ENCODE measurements around the gene THSD1.

Gene THSD1

GRCh38 chr13:52356327-52356726 is 49.6 kb downstream of the THSD1 start:
- Histone ChIP-seq H3K4me1 (ENCODE audit: control insufficient read depth, insufficient read depth, low read depth, low read length) (peaks cover 2% of the 10 kb centered on the region), H2AFZ (ENCODE audit: low read depth, low read length) (no peak overlapping the region), H4K91ac (ENCODE audit: low read length) (no peak overlapping the region), H2AK5ac (ENCODE audit: low read length, severe bottlenecking) (peak overlapping the region; percentile 89), H4K8ac (ENCODE audit: low read length) (no peak overlapping the region), H3K14ac (ENCODE audit: low read length in 2 of 2) (no peak overlapping the region), H3K27me3 (ENCODE audit: control insufficient read depth in 1 of 2, insufficient read depth in 1 of 2, low read length in 2 of 2) (no peaks in the 10 kb centered on the region), H3K23ac (ENCODE audit: low read length in 2 of 2) (no peak overlapping the region), H2BK120ac (ENCODE audit: low read depth, low read length) (no peak overlapping the region), H3K4me3 (ENCODE audit: insufficient read depth in 1 of 2, low read depth in 1 of 2, low read length in 2 of 2) (no peak overlapping the region), H3K9ac (ENCODE audit: low read length) (no peak overlapping the region), H2BK12ac (ENCODE audit: low read length in 2 of 2) (no peak overlapping the region), H2BK5ac (ENCODE audit: low read depth, low read length, poor library complexity, severe bottlenecking) (no peak overlapping the region), H3K4me2 (ENCODE audit: low read length, poor library complexity, severe bottlenecking) (peak overlapping the region; percentile 33), H3K18ac (ENCODE audit: low read depth in 1 of 2, low read length in 2 of 2) (no peak overlapping the region), H3K27ac (ENCODE audit: low read length, poor library complexity, severe bottlenecking) (no peak overlapping the region), H3K36me3 (ENCODE audit: control insufficient read depth in 1 of 2, insufficient read depth in 2 of 2, low read depth in 1 of 2, low read length in 2 of 2) (no peaks in the 10 kb centered on the region), H3K79me1 (replicated peaks; ENCODE audit: low read length, poor library complexity, severe bottlenecking) (no peaks in the 10 kb centered on the region), H2BK15ac (ENCODE audit: low read depth, poor library complexity, severe bottlenecking) (no peak overlapping the region), H3K4ac (ENCODE audit: low read depth in 1 of 2, low read length in 2 of 2) (no peak overlapping the region), H3K9me3 (ENCODE audit: control insufficient read depth, low read length) (no peaks in the 10 kb centered on the region)
- WGBS = no CpG with 5 or more reads among the region's 2 CpGs
- no peak for DNase-seq

- no peak overlapping the region for H3K23ac ChIP-seq (ENCODE audit: low read length in 2 of 2)
Measured at GRCh38 chr13:52353193-52353592, 52.8 kb downstream of the THSD1 start.

GRCh38 chr13:52348983-52349780 is 56.8 kb downstream of the THSD1 start:
- Histone ChIP-seq H2AK5ac (ENCODE audit: low read length, severe bottlenecking) (peak overlapping the region; percentile 71), H3K79me1 (replicated peaks; ENCODE audit: low read length, poor library complexity, severe bottlenecking) (no peaks in the 10 kb centered on the region), H3K23ac (ENCODE audit: low read length in 2 of 2) (no peak overlapping the region), H2BK120ac (ENCODE audit: low read depth, low read length) (no peak overlapping the region), H3K9me3 (ENCODE audit: control insufficient read depth, low read length) (no peaks in the 10 kb centered on the region), H3K4me2 (ENCODE audit: low read length, poor library complexity, severe bottlenecking) (no peak overlapping the region), H3K4me1 (ENCODE audit: control insufficient read depth, insufficient read depth, low read depth, low read length) (peaks cover 1% of the 10 kb centered on the region), H3K18ac (ENCODE audit: low read depth in 1 of 2, low read length in 2 of 2) (no peak overlapping the region), H3K4me3 (ENCODE audit: insufficient read depth in 1 of 2, low read depth in 1 of 2, low read length in 2 of 2) (no peak overlapping the region), H3K27me3 (ENCODE audit: control insufficient read depth in 1 of 2, insufficient read depth in 1 of 2, low read length in 2 of 2) (no peaks in the 10 kb centered on the region), H3K9ac (ENCODE audit: low read length) (peak overlapping the region; percentile 85), H2BK12ac (ENCODE audit: low read length in 2 of 2) (no peak overlapping the region), H3K36me3 (ENCODE audit: control insufficient read depth in 1 of 2, insufficient read depth in 2 of 2, low read depth in 1 of 2, low read length in 2 of 2) (no peaks in the 10 kb centered on the region), H4K91ac (ENCODE audit: low read length) (no peak overlapping the region), H4K8ac (ENCODE audit: low read length) (no peak overlapping the region), H3K14ac (ENCODE audit: low read length in 2 of 2) (no peak overlapping the region), H2AFZ (ENCODE audit: low read depth, low read length) (no peak overlapping the region), H2BK5ac (ENCODE audit: low read depth, low read length, poor library complexity, severe bottlenecking) (peak overlapping the region; percentile 33), H3K4ac (ENCODE audit: low read depth in 1 of 2, low read length in 2 of 2) (no peak overlapping the region), H3K27ac (ENCODE audit: low read length, poor library complexity, severe bottlenecking) (peak overlapping the region; percentile 89), H2BK15ac (ENCODE audit: low read depth, poor library complexity, severe bottlenecking) (no peak overlapping the region)
- WGBS = 17% methylated on average over 4 of the region's 6 CpGs
- DNase-seq = peak; percentile 28

More at GRCh38 chr13:52353193-52353592, 52.8 kb downstream of the THSD1 start:
- H3K79me1 ChIP-seq (replicated peaks; ENCODE audit: low read length, poor library complexity, severe bottlenecking) = no peaks in the 10 kb centered on the region
- no peak overlapping the region for H2AK5ac ChIP-seq (ENCODE audit: low read length, severe bottlenecking)
- H3K27ac ChIP-seq (ENCODE audit: low read length, poor library complexity, severe bottlenecking) = no peak overlapping the region
- no peak overlapping the region for H3K4me2 ChIP-seq (ENCODE audit: low read length, poor library complexity, severe bottlenecking)
- no peaks in the 10 kb centered on the region for H3K36me3 ChIP-seq (ENCODE audit: control insufficient read depth in 1 of 2, insufficient read depth in 2 of 2, low read depth in 1 of 2, low read length in 2 of 2)
- no peak overlapping the region for H3K14ac ChIP-seq (ENCODE audit: low read length in 2 of 2)
- no peak overlapping the region for H2AFZ ChIP-seq (ENCODE audit: low read depth, low read length)
- H3K9ac ChIP-seq (ENCODE audit: low read length) = peak overlapping the region; percentile 50
- no peak overlapping the region for H2BK15ac ChIP-seq (ENCODE audit: low read depth, poor library complexity, severe bottlenecking)
- H3K9me3 ChIP-seq (ENCODE audit: control insufficient read depth, low read length) = no peaks in the 10 kb centered on the region
- no peak for DNase-seq
- H3K4me3 ChIP-seq (ENCODE audit: insufficient read depth in 1 of 2, low read depth in 1 of 2, low read length in 2 of 2) = no peak overlapping the region
- no peak overlapping the region for H4K91ac ChIP-seq (ENCODE audit: low read length)
- no peak overlapping the region for H2BK5ac ChIP-seq (ENCODE audit: low read depth, low read length, poor library complexity, severe bottlenecking)
- peaks cover 3% of the 10 kb centered on the region for H3K4me1 ChIP-seq (ENCODE audit: control insufficient read depth, insufficient read depth, low read depth, low read length)
- no peak overlapping the region for H3K4ac ChIP-seq (ENCODE audit: low read depth in 1 of 2, low read length in 2 of 2)
- H4K8ac ChIP-seq (ENCODE audit: low read length) = no peak overlapping the region
- WGBS = no CpG with 5 or more reads among the region's 1 CpG
- H3K27me3 ChIP-seq (ENCODE audit: control insufficient read depth in 1 of 2, insufficient read depth in 1 of 2, low read length in 2 of 2) = no peaks in the 10 kb centered on the region
- H2BK12ac ChIP-seq (ENCODE audit: low read length in 2 of 2) = no peak overlapping the region
- no peak overlapping the region for H3K18ac ChIP-seq (ENCODE audit: low read depth in 1 of 2, low read length in 2 of 2)
- no peak overlapping the region for H2BK120ac ChIP-seq (ENCODE audit: low read depth, low read length)

GRCh38 chr13:52348071-52348470 is 57.9 kb downstream of the THSD1 start:
- no peak overlapping the region for H3K14ac ChIP-seq (ENCODE audit: low read length in 2 of 2)
- H2BK15ac ChIP-seq (ENCODE audit: low read depth, poor library complexity, severe bottlenecking) = no peak overlapping the region
- peaks cover 1% of the 10 kb centered on the region for H3K4me1 ChIP-seq (ENCODE audit: control insufficient read depth, insufficient read depth, low read depth, low read length)
- peak overlapping the region; percentile 89 for H3K27ac ChIP-seq (ENCODE audit: low read length, poor library complexity, severe bottlenecking)
- H3K4me2 ChIP-seq (ENCODE audit: low read length, poor library complexity, severe bottlenecking) = no peak overlapping the region
- H3K9me3 ChIP-seq (ENCODE audit: control insufficient read depth, low read length) = no peaks in the 10 kb centered on the region
- no peak overlapping the region for H3K18ac ChIP-seq (ENCODE audit: low read depth in 1 of 2, low read length in 2 of 2)
- no peak overlapping the region for H2AFZ ChIP-seq (ENCODE audit: low read depth, low read length)
- no peak overlapping the region for H2BK5ac ChIP-seq (ENCODE audit: low read depth, low read length, poor library complexity, severe bottlenecking)
- no peaks in the 10 kb centered on the region for H3K36me3 ChIP-seq (ENCODE audit: control insufficient read depth in 1 of 2, insufficient read depth in 2 of 2, low read depth in 1 of 2, low read length in 2 of 2)
- no peak overlapping the region for H3K23ac ChIP-seq (ENCODE audit: low read length in 2 of 2)
- H3K4me3 ChIP-seq (ENCODE audit: insufficient read depth in 1 of 2, low read depth in 1 of 2, low read length in 2 of 2) = no peak overlapping the region
- peak overlapping the region in 1 of 2 experiments; percentile 44 for H2BK12ac ChIP-seq (ENCODE audit: low read length in 2 of 2)
- peak; percentile 30 for DNase-seq
- peak overlapping the region; percentile 85 for H3K9ac ChIP-seq (ENCODE audit: low read length)
- H3K4ac ChIP-seq (ENCODE audit: low read depth in 1 of 2, low read length in 2 of 2) = no peak overlapping the region
- H2BK120ac ChIP-seq (ENCODE audit: low read depth, low read length) = no peak overlapping the region
- no peaks in the 10 kb centered on the region for H3K79me1 ChIP-seq (replicated peaks; ENCODE audit: low read length, poor library complexity, severe bottlenecking)
- H4K91ac ChIP-seq (ENCODE audit: low read length) = no peak overlapping the region
- H4K8ac ChIP-seq (ENCODE audit: low read length) = no peak overlapping the region
- H3K27me3 ChIP-seq (ENCODE audit: control insufficient read depth in 1 of 2, insufficient read depth in 1 of 2, low read length in 2 of 2) = no peaks in the 10 kb centered on the region
- 42% methylated on average over 4 of the region's 5 CpGs for WGBS
- no peak overlapping the region for H2AK5ac ChIP-seq (ENCODE audit: low read length, severe bottlenecking)

Data from mesenchymal stem cell (in vitro differentiated cells and primary cell).